ENCODE data around the gene GNAI3.

GNAI3 gene

GRCh38 chr1:109619576-109620400, 71.4 kb downstream of the GNAI3 start, which contains the start of the genes AMPD2 and GNAT2:
Gene AMPD2 (plus strand): TSS chr1:109619837. CDS start chr1:109621176, 1,339 bp downstream.
Gene GNAT2 (minus strand): TSS chr1:109619616. CDS start chr1:109612870, 6,746 bp downstream.
- H2AK5ac ChIP-seq (ENCODE audit: low read length, severe bottlenecking): peak within 1 kb of the TSS; percentile 95
- peak within 1 kb of the TSS; percentile 71 to 98 for H3K4me3 ChIP-seq (ENCODE audit: insufficient read depth in 1 of 2, low read depth in 1 of 2, low read length in 2 of 2)
- H4K8ac ChIP-seq (ENCODE audit: low read length): peak within 1 kb of the TSS; percentile 79
- peak within 1 kb of the TSS; percentile 96 for H3K18ac ChIP-seq (ENCODE audit: low read depth in 1 of 2, low read length in 2 of 2)
- peak within 1 kb of the TSS; percentile 57 for H3K4me2 ChIP-seq (ENCODE audit: low read length, poor library complexity, severe bottlenecking)
- peak within 1 kb of the TSS; percentile 92 for H2BK120ac ChIP-seq (ENCODE audit: low read depth, low read length)
- H3K79me1 ChIP-seq (replicated peaks; ENCODE audit: low read length, poor library complexity, severe bottlenecking): peaks cover 5% of the 10 kb centered on the region
- peak within 1 kb of the TSS; percentile 33 for H2AFZ ChIP-seq (ENCODE audit: low read depth, low read length)
- peak within 1 kb of the TSS; percentile 84 for H4K91ac ChIP-seq (ENCODE audit: low read length)
- peaks cover 46% of the 10 kb centered on the region for H3K4me1 ChIP-seq (ENCODE audit: control insufficient read depth, insufficient read depth, low read depth, low read length)
- peak within 1 kb of the TSS; percentile 69 for H2BK5ac ChIP-seq (ENCODE audit: low read depth, low read length, poor library complexity, severe bottlenecking)
- H3K36me3 ChIP-seq (ENCODE audit: control insufficient read depth in 1 of 2, insufficient read depth in 2 of 2, low read depth in 1 of 2, low read length in 2 of 2): peaks cover 0 to 16% of the 10 kb centered on the region in 2 experiments
- H3K27ac ChIP-seq (ENCODE audit: low read length, poor library complexity, severe bottlenecking): peak within 1 kb of the TSS; percentile 91
- peak within 1 kb of the TSS; percentile 90 to 99 for H3K4ac ChIP-seq (ENCODE audit: low read depth in 1 of 2, low read length in 2 of 2)
- peak within 1 kb of the TSS; percentile 75 to 81 for H2BK12ac ChIP-seq (ENCODE audit: low read length in 2 of 2)
- no peaks in the 10 kb centered on the region for H3K27me3 ChIP-seq (ENCODE audit: control insufficient read depth in 1 of 2, insufficient read depth in 1 of 2, low read length in 2 of 2)
- peak within 1 kb of the TSS; percentile 89 for H2BK15ac ChIP-seq (ENCODE audit: low read depth, poor library complexity, severe bottlenecking)
- H3K23ac ChIP-seq (ENCODE audit: low read length in 2 of 2): peak within 1 kb of the TSS in 1 of 2 experiments; percentile 54
- no peaks in the 10 kb centered on the region for H3K9me3 ChIP-seq (ENCODE audit: control insufficient read depth, low read length)
- H3K14ac ChIP-seq (ENCODE audit: low read length in 2 of 2): peak within 1 kb of the TSS in 1 of 2 experiments; percentile 98
- under 1% methylated on average over 46 of the region's 47 CpGs for WGBS
- H3K9ac ChIP-seq (ENCODE audit: low read length): peak within 1 kb of the TSS; percentile 100
- DNase-seq: peak; percentile 93

- Histone ChIP-seq H4K8ac (ENCODE audit: low read length) (peak overlapping the region; percentile 59), H4K91ac (ENCODE audit: low read length) (peak overlapping the region; percentile 72), H3K18ac (ENCODE audit: low read depth in 1 of 2, low read length in 2 of 2) (peak overlapping the region; percentile 54 to 96), H3K27ac (ENCODE audit: low read length, poor library complexity, severe bottlenecking) (peak overlapping the region; percentile 91), H3K36me3 (ENCODE audit: control insufficient read depth in 1 of 2, insufficient read depth in 2 of 2, low read depth in 1 of 2, low read length in 2 of 2) (peaks cover 0 to 22% of the 10 kb centered on the region in 2 experiments), H3K4ac (ENCODE audit: low read depth in 1 of 2, low read length in 2 of 2) (peak overlapping the region; percentile 86 to 99), H3K4me2 (ENCODE audit: low read length, poor library complexity, severe bottlenecking) (peak overlapping the region; percentile 57), H2BK15ac (ENCODE audit: low read depth, poor library complexity, severe bottlenecking) (no peak overlapping the region), H2AK5ac (ENCODE audit: low read length, severe bottlenecking) (peak overlapping the region; percentile 45), H2BK12ac (ENCODE audit: low read length in 2 of 2) (peak overlapping the region in 1 of 2 experiments; percentile 81), H3K9ac (ENCODE audit: low read length) (peak overlapping the region; percentile 100), H3K27me3 (ENCODE audit: control insufficient read depth in 1 of 2, insufficient read depth in 1 of 2, low read length in 2 of 2) (no peaks in the 10 kb centered on the region), H3K23ac (ENCODE audit: low read length in 2 of 2) (peak overlapping the region in 1 of 2 experiments; percentile 54), H2BK5ac (ENCODE audit: low read depth, low read length, poor library complexity, severe bottlenecking) (peak overlapping the region; percentile 69), H3K9me3 (ENCODE audit: control insufficient read depth, low read length) (no peaks in the 10 kb centered on the region), H3K79me1 (replicated peaks; ENCODE audit: low read length, poor library complexity, severe bottlenecking) (peaks cover 5% of the 10 kb centered on the region), H2BK120ac (ENCODE audit: low read depth, low read length) (peak overlapping the region; percentile 74), H3K4me1 (ENCODE audit: control insufficient read depth, insufficient read depth, low read depth, low read length) (peaks cover 51% of the 10 kb centered on the region), H3K14ac (ENCODE audit: low read length in 2 of 2) (peak overlapping the region in 1 of 2 experiments; percentile 98), H3K4me3 (ENCODE audit: insufficient read depth in 1 of 2, low read depth in 1 of 2, low read length in 2 of 2) (peak overlapping the region; percentile 71 to 98), H2AFZ (ENCODE audit: low read depth, low read length) (peak overlapping the region; percentile 33)
- WGBS: under 1% methylated on average over 8 of the region's 9 CpGs
- DNase-seq: peak; percentile 85
Observed at GRCh38 chr1:109620401-109620791, 72.0 kb downstream of the GNAI3 start.

- H2BK120ac ChIP-seq (ENCODE audit: low read depth, low read length): peak overlapping the region; percentile 76
- H3K9me3 ChIP-seq (ENCODE audit: control insufficient read depth, low read length): no peaks in the 10 kb centered on the region
- no peaks in the 10 kb centered on the region for H3K27me3 ChIP-seq (ENCODE audit: control insufficient read depth in 1 of 2, insufficient read depth in 1 of 2, low read length in 2 of 2)
- no peak overlapping the region for H2AFZ ChIP-seq (ENCODE audit: low read depth, low read length)
- H2AK5ac ChIP-seq (ENCODE audit: low read length, severe bottlenecking): no peak overlapping the region
- no peak overlapping the region for H4K8ac ChIP-seq (ENCODE audit: low read length)
- DNase-seq: peak; percentile 98
- H3K9ac ChIP-seq (ENCODE audit: low read length): peak overlapping the region; percentile 100
- H3K23ac ChIP-seq (ENCODE audit: low read length in 2 of 2): peak overlapping the region in 1 of 2 experiments; percentile 91
- H3K4me2 ChIP-seq (ENCODE audit: low read length, poor library complexity, severe bottlenecking): peak overlapping the region; percentile 84
- peak overlapping the region; percentile 26 to 52 for H3K18ac ChIP-seq (ENCODE audit: low read depth in 1 of 2, low read length in 2 of 2)
- peak overlapping the region; percentile 90 for H4K91ac ChIP-seq (ENCODE audit: low read length)
- H3K36me3 ChIP-seq (ENCODE audit: control insufficient read depth in 1 of 2, insufficient read depth in 2 of 2, low read depth in 1 of 2, low read length in 2 of 2): peaks cover under 1 to 27% of the 10 kb centered on the region in 2 experiments
- H2BK5ac ChIP-seq (ENCODE audit: low read depth, low read length, poor library complexity, severe bottlenecking): peak overlapping the region; percentile 69
- H3K27ac ChIP-seq (ENCODE audit: low read length, poor library complexity, severe bottlenecking): peak overlapping the region; percentile 91
- H3K79me1 ChIP-seq (replicated peaks; ENCODE audit: low read length, poor library complexity, severe bottlenecking): peaks cover 5% of the 10 kb centered on the region
- H2BK12ac ChIP-seq (ENCODE audit: low read length in 2 of 2): peak overlapping the region in 1 of 2 experiments; percentile 87
- peak overlapping the region; percentile 20 to 99 for H3K4ac ChIP-seq (ENCODE audit: low read depth in 1 of 2, low read length in 2 of 2)
- WGBS: 0% methylated on average over 15 of the region's 18 CpGs
- peak overlapping the region; percentile 71 to 98 for H3K4me3 ChIP-seq (ENCODE audit: insufficient read depth in 1 of 2, low read depth in 1 of 2, low read length in 2 of 2)
- peaks cover 54% of the 10 kb centered on the region for H3K4me1 ChIP-seq (ENCODE audit: control insufficient read depth, insufficient read depth, low read depth, low read length)
- no peak overlapping the region for H2BK15ac ChIP-seq (ENCODE audit: low read depth, poor library complexity, severe bottlenecking)
- H3K14ac ChIP-seq (ENCODE audit: low read length in 2 of 2): peak overlapping the region in 1 of 2 experiments; percentile 84
Observed at GRCh38 chr1:109620841-109621286, 72.4 kb downstream of the GNAI3 start.
